H9 (cell line): Measurements from ENCODE around the gene FABP7. TPM values are rescaled to one million over a fixed set of nuclear protein-coding genes. Genes with fewer than 3 reads are reported as not detected.

Source experiments
- DNase-seq: peaks from one replicate; pipeline ENCODE4 v3.0.0-alpha.2; 2017
- H2AFZ ChIP-seq: one replicate; pipeline ENCODE4 v1.6.1; 2013; ENCODE audit warnings: mild to moderate bottlenecking, low read length, control low read depth, moderate library complexity
- H2AK5ac ChIP-seq: 2 replicates; pipeline ENCODE4 v1.6.1; 2013; ENCODE audit warnings: low read length, control low read depth, mixed read lengths; ENCODE audit not compliant: insufficient read length
- H2BK120ac ChIP-seq: one replicate; pipeline ENCODE4 v1.6.1; 2013; ENCODE audit warnings: low read depth, mild to moderate bottlenecking, low read length, control low read depth, inconsistent platforms; ENCODE audit not compliant: poor library complexity, severe bottlenecking
- H2BK12ac ChIP-seq: 2 replicates; pipeline ENCODE4 v1.6.1; 2013; ENCODE audit warnings: low read length, control low read depth, mixed read lengths, low read depth; ENCODE audit not compliant: insufficient read length
- H2BK15ac ChIP-seq: 2 replicates; pipeline ENCODE4 v1.6.1; 2013; ENCODE audit warnings: low read depth, low read length, control low read depth
- H2BK20ac ChIP-seq: one replicate; pipeline ENCODE4 v1.6.1; 2013; ENCODE audit warnings: low read depth, mild to moderate bottlenecking, low read length, control low read depth, inconsistent platforms; ENCODE audit not compliant: poor library complexity, severe bottlenecking
- H2BK5ac ChIP-seq: 2 replicates; pipeline ENCODE4 v1.6.1; 2013; ENCODE audit warnings: low read length, control low read depth, mixed read lengths; ENCODE audit not compliant: insufficient read length
- H3K14ac ChIP-seq: 2 replicates; pipeline ENCODE4 v1.6.1; 2013; ENCODE audit warnings: low read length, control low read depth; ENCODE audit not compliant: insufficient read depth
- H3K18ac ChIP-seq: 2 replicates; pipeline ENCODE4 v1.6.1; 2013; ENCODE audit warnings: low read depth, mild to moderate bottlenecking, mixed read lengths, low read length, control low read depth; ENCODE audit not compliant: insufficient read length
- H3K23ac ChIP-seq: 2 replicates; pipeline ENCODE4 v1.6.1; 2013; ENCODE audit warnings: low read length, control low read depth, mixed read lengths, low read depth; ENCODE audit not compliant: insufficient read length
- H3K23me2 ChIP-seq: 2 replicates; pipeline ENCODE4 v1.6.1; 2013; ENCODE audit warnings: low read depth, mild to moderate bottlenecking, mixed read lengths, low read length, control low read depth; ENCODE audit not compliant: insufficient read length, poor library complexity, severe bottlenecking
- H3K27ac ChIP-seq: 2 replicates; pipeline ENCODE4 v1.5.1; 2013; ENCODE audit warnings: low read length, control low read depth, mixed read lengths, low read depth; ENCODE audit not compliant: insufficient read length
- H3K27me3 ChIP-seq: 2 replicates; pipeline ENCODE4 v1.6.1; 2013; ENCODE audit warnings: low read length, control low read depth, inconsistent platforms; ENCODE audit not compliant: insufficient read depth
- H3K4ac ChIP-seq: 2 replicates; pipeline ENCODE4 v1.6.1; 2013; ENCODE audit warnings: low read depth, mild to moderate bottlenecking, control low read depth, inconsistent platforms, low read length, moderate library complexity
- H3K4me1 ChIP-seq: 2 replicates; pipeline ENCODE4 v1.6.1; 2013; ENCODE audit warnings: low read length, control low read depth, inconsistent platforms; ENCODE audit not compliant: insufficient read depth
- H3K4me2 ChIP-seq: 2 replicates; pipeline ENCODE4 v1.6.1; 2013; ENCODE audit warnings: low read length, control low read depth, mixed read lengths; ENCODE audit not compliant: insufficient read length, insufficient read depth
- H3K56ac ChIP-seq: 2 replicates; pipeline ENCODE4 v1.6.1; 2013; ENCODE audit warnings: low read depth, mild to moderate bottlenecking, mixed read lengths, low read length, control low read depth; ENCODE audit not compliant: insufficient read length
- H3K79me1 ChIP-seq: 2 replicates; pipeline ENCODE4 v1.6.1; 2013; ENCODE audit warnings: low read depth, mild to moderate bottlenecking, moderate library complexity, low read length, control low read depth, inconsistent platforms; ENCODE audit not compliant: insufficient read depth, poor library complexity, severe bottlenecking
- H3K79me2 ChIP-seq: 2 replicates; pipeline ENCODE4 v1.6.1; 2013; ENCODE audit warnings: low read length, control low read depth, inconsistent platforms; ENCODE audit not compliant: insufficient read depth
- H3K9ac ChIP-seq: 2 replicates; pipeline ENCODE4 v1.6.1; 2013; ENCODE audit warnings: low read length, control low read depth, mixed read lengths; ENCODE audit not compliant: insufficient read length; ENCODE audit errors: extremely low read depth
- H3K9me3 ChIP-seq: one replicate; pipeline ENCODE4 v1.6.1; 2013; ENCODE audit warnings: low read depth, low read length, inconsistent platforms; ENCODE audit not compliant: control insufficient read depth
- H3T11ph ChIP-seq: one replicate; pipeline ENCODE4 v1.6.1; 2013; ENCODE audit warnings: mild to moderate bottlenecking, low read length, control low read depth, inconsistent platforms
- H4K20me1 ChIP-seq: one replicate; pipeline ENCODE4 v1.6.1; 2013; ENCODE audit not compliant: control insufficient read depth, insufficient read length, insufficient read depth
- H4K5ac ChIP-seq: 2 replicates; pipeline ENCODE4 v1.6.1; 2013; ENCODE audit warnings: low read depth, mild to moderate bottlenecking, mixed read lengths, low read length, control low read depth; ENCODE audit not compliant: insufficient read length
- H4K8ac ChIP-seq: replicated peaks from 2 replicates; pipeline ENCODE4 v1.6.1; 2013; ENCODE audit warnings: low read length, control low read depth, mixed read lengths, low read depth; ENCODE audit not compliant: insufficient read length
- H4K91ac ChIP-seq: 2 replicates; pipeline ENCODE4 v1.6.1; 2013; ENCODE audit warnings: low read depth, mild to moderate bottlenecking, moderate library complexity, mixed read lengths, low read length, control low read depth; ENCODE audit not compliant: insufficient read length
- H3K27ac Mint-ChIP-seq, 3 experiments: 2 replicates in 2 of 3; 3 replicates in 1 of 3; pipeline ENCODE4 v1.8.0; 2020 to 2021; ENCODE audit warnings: mixed read lengths in 3 of 3, mild to moderate bottlenecking in 1 of 3, moderate library complexity in 1 of 3
- H3K27me3 Mint-ChIP-seq: 2 replicates; pipeline ENCODE4 v1.8.0; 2021; ENCODE audit warnings: low read depth, mild to moderate bottlenecking, moderate library complexity, mixed read lengths
- H3K36me3 Mint-ChIP-seq, 3 experiments: 2 replicates in 2 of 3; 3 replicates in 1 of 3; pipeline ENCODE4 v1.8.0; 2020 to 2021; ENCODE audit warnings: low read depth in 3 of 3, mixed read lengths in 3 of 3; ENCODE audit not compliant: insufficient read depth in 1 of 3
- H3K4me1 Mint-ChIP-seq, 2 experiments: 2 replicates each; pipeline ENCODE4 v1.8.0; 2020; ENCODE audit warnings: mixed read lengths in 2 of 2
- H3K4me3 Mint-ChIP-seq, 2 experiments: 2 replicates in 1 of 2; 3 replicates in 1 of 2; pipeline ENCODE4 v1.8.0; 2020 to 2021; ENCODE audit warnings: mild to moderate bottlenecking in 2 of 2, mixed read lengths in 2 of 2, moderate library complexity in 1 of 2
- H3K9me3 Mint-ChIP-seq, 2 experiments: 2 replicates in 1 of 2; 3 replicates in 1 of 2; pipeline ENCODE4 v1.8.0; 2020; ENCODE audit warnings: mild to moderate bottlenecking in 2 of 2, mixed read lengths in 2 of 2, moderate library complexity in 1 of 2
- CTCF ChIP-seq: fragments of 200-600 bp; sonication (generic); conservative IDR thresholded peaks from 3 replicates; pipeline ENCODE4 v1.8.0; 2021; ENCODE audit warnings: antibody characterized with exemption, mild to moderate bottlenecking
- WGBS: extraction: QIAGEN DNeasy Blood & Tissue Kit; methylation state at CpG from one replicate; pipeline ENCODE4 v1.1.7; 2013; ENCODE audit warnings: missing lambda C conversion rate, low lambda C conversion rate, mixed read lengths; ENCODE audit not compliant: insufficient read length; ENCODE audit errors: extremely low coverage; 5-methylcytosine and 5-hydroxymethylcytosine counted together
- total RNA-seq: library from RNA; stranded (reverse); gene quantifications from 2 replicates; pipeline ENCODE4 v1.2.1, GENCODE V29; 2021

FABP7 gene
- total RNA-seq, 1 experiment from 2014 or later, result 3.9 TPM

GRCh38 chr6:122809001-122809400 lies 29.5 kb downstream of the FABP7 start:
- no peak overlapping the region for H2BK12ac ChIP-seq
- DNase-seq, result no peak
- Mint-ChIP-seq H3K36me3 (no peaks in the 10 kb centered on the region), H3K27ac (no peak overlapping the region), H3K4me1 (peaks cover 0 to 2% of the 10 kb centered on the region in 2 experiments; a peak in 1 of 4 replicates), H3K4me3 (no peak overlapping the region), H3K27me3 (no peaks in the 10 kb centered on the region), H3K9me3 (no peaks in the 10 kb centered on the region)
- H2BK120ac ChIP-seq, result no peak overlapping the region
- H3K18ac ChIP-seq, result no peak overlapping the region
- H3K27me3 ChIP-seq, result no peaks in the 10 kb centered on the region
- no peak overlapping the region for H4K91ac ChIP-seq
- no peak overlapping the region for H3K4me2 ChIP-seq
- no peak overlapping the region for H4K5ac ChIP-seq
- H3K9ac ChIP-seq, result no peak overlapping the region
- H4K8ac ChIP-seq, result no peak overlapping the region
- H3K79me1 ChIP-seq, result no peaks in the 10 kb centered on the region
- no peaks in the 10 kb centered on the region for H3K9me3 ChIP-seq
- H3K27ac ChIP-seq, result no peak overlapping the region
- no peak overlapping the region for H3K14ac ChIP-seq
- H2AK5ac ChIP-seq, result no peak overlapping the region
- no peak overlapping the region for H2BK15ac ChIP-seq
- no peaks in the 10 kb centered on the region for H3K23me2 ChIP-seq
- no peak for TF ChIP-seq CTCF
- H2BK20ac ChIP-seq, result no peak overlapping the region
- no peak overlapping the region for H3K23ac ChIP-seq
- H4K20me1 ChIP-seq, result no peaks in the 10 kb centered on the region
- no peak overlapping the region for H3K4ac ChIP-seq
- no peak overlapping the region for H2BK5ac ChIP-seq
- H3K56ac ChIP-seq, result no peak overlapping the region
- no peak overlapping the region for H2AFZ ChIP-seq
- H3T11ph ChIP-seq, result no peak overlapping the region
- no peaks in the 10 kb centered on the region for H3K4me1 ChIP-seq
- no CpG with 5 or more reads among the region's 4 CpGs for WGBS
- H3K79me2 ChIP-seq, result no peaks in the 10 kb centered on the region
